Loucy (cell line): Measurements from ENCODE around the gene RALGDS.

Experiments
- CTCF ChIP-seq: fragments of 200-600 bp; sonication (generic); conservative IDR thresholded peaks from 2 replicates; pipeline ENCODE4 v1.5.1; 2014; ENCODE audit warnings: mild to moderate bottlenecking, antibody characterized with exemption, low read length
- EZH2phosphoT487 ChIP-seq: fragments of 200-600 bp; IDR thresholded peaks from 2 replicates; pipeline ENCODE4 v1.6.1; 2018; ENCODE audit warnings: antibody characterized with exemption, mild to moderate bottlenecking, moderate library complexity, borderline replicate concordance

GRCh38 chr9:133118179-133118520, 2.9 kb downstream of the RALGDS start:
- TF ChIP-seq CTCF (no peak), EZH2phosphoT487 (no peak)
